Middle frontal gyrus (tissue), 1 donor: ENCODE measurements around the gene AP2B1.
"Not testable (repeated sequence)": the region's sequence is repeated elsewhere in the genome, so short reads cannot be mapped to it uniquely, and the experiment has no call there.

Source experiments
- DNase-seq: peaks from one replicate; pipeline ENCODE4 v3.0.0-alpha.2; 2015; ENCODE audit warnings: low spot score; ENCODE audit errors: extremely low spot score

AP2B1 gene

GRCh38 chr17:35575759-35576158, 11.4 kb upstream of the AP2B1 start:
- DNase-seq = no peak

DNA sequence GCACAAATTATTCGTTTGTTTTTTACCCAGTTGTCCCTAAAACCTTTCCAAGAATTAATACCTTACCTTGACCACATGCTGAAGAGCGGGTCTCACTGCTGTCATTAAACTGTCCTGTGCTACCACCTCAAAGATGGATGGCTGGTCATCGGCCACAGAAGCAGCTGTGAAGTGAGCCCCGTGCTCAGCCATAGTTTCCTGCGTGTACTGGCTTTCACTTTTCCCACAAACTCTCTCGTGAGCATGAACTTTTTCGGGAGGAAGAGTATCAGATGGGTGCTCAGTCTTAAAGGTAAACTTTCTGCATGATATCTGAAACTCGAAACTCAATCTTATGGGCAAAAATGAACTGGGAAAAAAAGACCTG, 9.3 kb upstream of the AP2B1 start:
- DNase-seq = no peak

DNA sequence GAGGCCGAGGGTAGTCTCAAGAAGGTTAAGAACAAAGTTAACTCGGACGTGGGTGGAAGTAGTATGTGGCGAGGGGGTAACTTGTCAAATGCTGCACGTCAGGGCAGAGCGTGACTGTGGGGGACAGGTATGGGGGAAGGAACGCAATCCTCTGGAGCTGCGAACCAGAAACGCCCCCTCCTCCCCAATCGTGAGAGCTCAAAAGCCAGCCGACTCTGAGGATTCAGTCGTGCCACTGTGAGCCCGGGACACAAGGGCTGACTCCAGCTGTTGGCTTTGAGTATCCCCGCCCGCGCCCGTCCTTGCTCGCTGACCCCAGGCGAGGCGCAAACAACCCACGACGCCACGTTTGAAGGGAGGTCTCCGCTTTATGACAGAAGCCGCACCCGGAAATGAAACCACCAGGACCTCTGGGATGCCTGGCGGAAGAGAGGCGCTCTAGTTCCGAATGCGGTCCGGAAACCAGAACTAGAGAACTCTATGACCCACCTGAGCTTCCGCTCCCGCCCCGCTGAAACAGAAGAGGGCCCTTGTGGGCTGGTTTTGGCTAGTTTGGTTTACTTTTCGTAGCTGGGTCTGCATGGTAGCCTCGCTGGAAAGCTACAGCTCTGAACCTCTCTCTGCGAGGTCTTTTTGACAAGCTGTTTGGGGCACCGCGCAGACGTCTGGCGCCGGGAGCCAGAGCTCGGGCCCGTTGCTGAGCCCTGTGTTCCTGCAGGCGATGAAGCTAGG, 8.8 kb upstream of the AP2B1 start, which contains the start of gene PEX12:
Gene PEX12, minus strand, starts transcription at position 375 of the 732 bp plus-strand sequence. CDS start 550 bp downstream, outside the sequence.
- peak; percentile 93 for DNase-seq

- no peak for DNase-seq
Measured at GRCh38 chr17:35578929-35579432, 8.1 kb upstream of the AP2B1 start.

GRCh38 chr17:35584061-35584460, 3.1 kb upstream of the AP2B1 start:
- DNase-seq = no peak

DNA sequence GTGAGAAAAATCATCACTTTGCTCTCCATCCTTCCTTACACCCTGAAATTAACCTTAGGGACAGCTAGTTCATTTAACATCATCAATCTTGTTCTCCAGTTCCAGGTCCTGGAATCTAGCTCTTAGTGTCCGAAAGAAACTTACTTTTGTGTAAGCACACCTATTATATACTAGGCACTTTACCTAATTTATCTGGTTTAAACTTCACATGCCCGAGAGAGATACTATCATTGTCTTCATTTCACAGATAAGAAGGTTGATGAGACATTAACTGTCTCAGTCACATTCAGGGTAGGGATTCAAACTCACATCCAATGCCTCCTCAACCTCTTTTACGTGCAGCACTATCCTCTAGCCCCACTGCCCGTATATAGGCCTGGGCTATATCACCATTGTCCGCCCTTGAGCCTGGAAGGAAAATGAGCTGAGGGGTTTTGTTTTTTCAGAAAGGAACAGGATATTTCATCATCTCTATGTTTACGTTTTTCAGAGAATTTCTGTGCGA, 501 bp upstream of the AP2B1 start:
- no peak for DNase-seq

DNA sequence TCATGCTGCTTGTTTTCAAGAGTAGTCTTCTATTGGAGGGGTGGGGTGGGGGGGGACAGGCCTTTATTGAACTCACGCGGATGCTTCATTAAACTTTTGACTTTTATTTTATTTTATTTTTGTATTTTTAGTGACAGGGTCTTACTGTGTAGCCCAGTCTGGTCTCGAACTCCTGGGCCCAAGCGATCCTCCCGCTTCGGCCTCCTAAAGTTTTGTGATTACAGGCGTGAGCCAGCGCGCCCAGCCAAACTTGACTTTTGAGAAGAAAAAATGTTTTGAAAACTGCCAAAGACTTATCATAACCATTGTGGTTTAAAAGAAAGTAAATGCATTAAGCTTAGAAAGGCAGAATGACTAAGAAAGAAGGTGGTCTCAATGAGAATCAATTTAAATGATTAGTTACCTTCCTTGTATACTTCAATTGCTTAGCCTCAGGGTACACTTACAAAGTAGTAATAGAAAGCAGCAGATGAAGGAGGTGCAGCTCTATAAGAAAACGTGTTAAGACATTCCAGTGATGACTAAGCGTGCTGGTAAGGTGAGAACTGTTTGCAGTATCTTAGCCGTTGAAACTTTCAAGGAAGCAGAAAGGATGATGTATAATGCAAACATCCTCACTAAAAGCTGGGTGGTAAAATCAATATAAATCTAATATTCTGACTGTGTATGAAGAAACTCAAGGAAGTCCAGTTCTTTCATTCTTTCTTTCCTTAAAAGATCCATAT, 1.2 kb downstream of the AP2B1 start:
- DNase-seq = no peak

DNA sequence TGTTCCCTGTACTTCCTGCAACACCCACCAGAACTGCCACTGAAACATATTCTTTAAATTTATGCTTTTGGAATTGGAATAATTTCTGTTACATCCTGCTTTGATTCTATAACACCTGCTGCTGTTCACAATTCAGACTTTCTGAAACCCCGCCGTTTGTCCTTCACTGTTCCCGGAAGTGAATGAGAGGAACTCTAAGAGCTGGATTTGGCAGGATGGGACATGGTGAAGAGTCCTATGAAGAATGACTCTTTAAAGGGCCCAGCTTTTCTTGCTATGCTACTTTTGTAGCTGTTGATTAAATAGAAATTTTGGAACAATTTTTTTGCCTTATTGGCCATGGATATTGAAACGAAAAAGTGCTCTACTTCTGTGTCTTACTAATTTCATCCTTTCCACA, 8.9 kb downstream of the AP2B1 start:
- DNase-seq = no peak

- DNase-seq = no peak
Measured at GRCh38 chr17:35596530-35597233, 9.6 kb downstream of the AP2B1 start.

DNA sequence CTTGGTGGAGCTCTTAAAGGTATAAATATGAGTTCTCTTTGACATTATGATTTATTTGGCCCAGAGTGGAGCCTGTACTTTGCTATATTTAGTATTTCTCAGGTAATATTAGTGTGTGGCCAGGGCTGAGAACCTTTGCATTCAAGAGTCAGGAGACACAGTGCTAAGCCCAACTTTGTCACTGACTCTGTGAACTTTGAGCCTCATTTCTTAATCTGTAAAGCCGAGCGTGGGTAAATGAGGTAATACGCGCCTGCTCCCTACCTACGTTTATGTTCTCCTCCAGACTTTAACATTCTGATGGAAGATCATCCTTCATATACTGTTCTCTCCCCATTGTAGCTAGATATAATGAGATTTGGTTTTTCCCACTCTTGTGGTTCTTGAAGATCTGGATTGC, 10.5 kb downstream of the AP2B1 start:
- DNase-seq = no peak

- DNase-seq = no peak
Measured at GRCh38 chr17:35603674-35604073, 16.6 kb downstream of the AP2B1 start.

DNA sequence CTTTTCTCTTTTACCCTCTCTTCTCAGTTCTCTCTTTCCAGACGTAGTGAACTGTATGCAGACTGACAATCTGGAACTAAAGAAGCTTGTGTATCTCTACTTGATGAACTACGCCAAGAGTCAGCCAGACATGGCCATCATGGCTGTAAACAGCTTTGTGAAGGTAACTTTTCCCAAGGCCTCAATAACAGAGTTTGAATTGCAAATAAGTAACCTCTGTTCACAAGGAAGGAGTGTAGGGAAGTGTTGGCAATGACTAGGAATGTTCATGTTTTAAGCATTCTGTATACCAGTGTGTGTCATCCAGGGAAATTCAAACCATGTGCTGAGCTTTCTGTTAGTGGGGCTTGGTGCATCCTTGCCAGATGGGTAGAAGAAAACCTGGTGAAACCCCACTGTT, 18.6 kb downstream of the AP2B1 start:
- DNase-seq = no peak

DNA sequence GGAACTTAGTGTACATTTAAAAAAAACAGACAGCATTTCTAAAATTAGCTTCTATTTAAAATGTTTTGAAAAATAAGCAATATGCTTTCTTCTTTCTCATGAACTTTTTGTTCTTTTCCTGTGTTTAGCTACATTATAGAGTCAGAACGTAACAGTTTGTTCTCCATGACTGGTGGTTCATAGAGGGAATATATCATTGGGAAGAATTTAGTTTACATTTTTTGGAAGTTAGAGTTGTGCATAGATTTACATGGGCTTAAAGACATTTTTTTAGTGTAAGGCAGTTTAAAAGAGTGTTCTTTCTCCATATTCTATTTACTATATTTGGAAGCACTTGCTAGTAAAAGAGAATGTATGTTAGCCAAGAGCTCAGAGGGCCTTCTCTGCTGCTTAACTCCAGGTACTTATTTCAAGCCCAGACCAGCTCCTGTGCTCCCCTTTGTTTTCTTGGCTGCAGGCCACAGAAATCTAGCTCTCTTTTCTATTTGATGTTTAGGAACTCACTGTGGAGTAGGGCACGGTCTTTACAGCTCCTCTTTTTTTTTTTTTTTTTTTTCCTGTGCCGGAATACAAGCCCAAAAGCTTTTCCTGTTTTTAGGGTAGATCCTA, 20.2 kb downstream of the AP2B1 start:
- no peak for DNase-seq

DNA sequence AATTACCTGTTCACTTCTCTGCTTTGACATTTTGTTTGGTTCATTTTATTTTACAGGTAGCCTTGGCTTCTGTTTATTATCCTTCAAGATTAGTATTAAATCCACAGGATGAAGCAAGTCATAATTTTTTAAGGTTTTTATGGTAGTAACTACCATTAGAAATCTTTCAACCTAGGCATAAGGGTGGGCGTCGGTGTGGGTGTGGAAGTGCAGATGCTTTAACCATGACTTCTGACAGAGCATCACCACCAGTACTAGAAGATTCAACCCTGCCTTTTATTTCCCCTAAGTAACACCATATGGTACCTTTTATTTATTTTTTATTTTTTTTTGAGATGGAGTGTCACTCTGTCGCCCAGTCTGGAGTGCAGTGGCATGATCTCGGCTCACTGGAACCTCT, 22.7 kb downstream of the AP2B1 start:
- DNase-seq = no peak

DNA sequence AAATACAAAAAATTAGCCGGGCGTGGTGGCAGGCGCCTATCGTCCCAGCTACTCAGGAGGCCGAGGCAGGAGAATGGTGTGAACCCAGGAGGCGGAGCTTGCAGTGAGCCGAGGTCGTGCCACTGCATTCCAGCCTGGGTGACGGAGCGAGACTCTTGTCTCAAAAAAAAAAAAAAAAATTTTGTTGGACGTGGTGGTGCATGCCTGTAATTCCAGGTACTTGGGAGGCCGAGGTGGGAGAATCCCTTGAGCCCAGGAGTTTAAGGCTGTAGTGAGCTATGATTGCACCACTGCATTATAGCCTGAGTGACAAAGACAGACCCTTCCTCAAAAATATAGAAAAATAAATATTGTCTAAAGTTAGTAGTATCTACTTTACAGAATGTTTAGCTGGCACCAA, 23.6 kb downstream of the AP2B1 start:
- DNase-seq = not testable (repeated sequence)

DNA sequence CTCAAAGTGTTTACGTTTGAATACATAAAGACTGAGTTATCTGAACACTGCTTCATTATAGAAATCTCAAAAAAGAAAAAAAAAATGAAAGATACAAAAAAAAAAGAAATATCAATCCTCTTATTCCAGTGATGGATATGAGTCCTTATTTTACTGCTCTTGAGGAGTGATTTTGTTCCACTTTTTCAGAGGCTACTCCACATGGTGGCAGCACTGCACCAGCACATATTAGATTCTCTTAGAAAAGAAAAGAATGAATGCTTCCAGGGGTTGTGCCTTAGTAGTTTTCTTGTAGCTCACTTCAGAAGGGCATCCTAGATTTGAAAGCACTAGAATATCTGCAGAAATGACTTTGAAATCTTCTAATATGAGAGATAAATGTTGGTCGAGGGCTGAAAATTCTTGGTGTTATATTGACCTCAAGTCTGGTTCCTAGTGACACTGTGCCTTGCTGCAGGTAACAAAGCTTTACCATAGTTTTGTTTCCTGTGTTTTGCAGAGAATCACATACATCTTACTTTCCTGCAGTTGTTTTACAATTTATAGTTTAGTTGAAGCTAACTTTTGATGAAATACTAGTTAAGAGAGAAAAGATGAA, 25.9 kb downstream of the AP2B1 start:
- DNase-seq = no peak

DNA sequence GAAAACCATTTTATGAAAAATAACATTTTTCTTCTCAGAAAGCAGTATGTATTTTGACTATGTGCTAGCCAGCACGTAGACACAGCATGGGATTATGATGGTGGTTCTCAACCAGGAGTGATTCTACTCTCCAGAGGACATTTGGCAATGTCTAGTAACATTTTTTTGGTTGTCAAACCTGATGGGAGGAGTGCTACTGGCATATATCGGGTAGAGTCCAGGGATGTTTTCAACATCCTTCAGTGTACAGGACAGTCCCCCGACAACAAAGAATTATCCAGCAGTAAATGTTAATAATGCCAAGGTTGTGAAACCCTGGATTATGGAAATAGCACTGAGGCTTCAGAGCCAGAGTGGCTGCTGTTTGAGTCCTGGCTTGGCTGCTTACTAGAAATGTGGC, 27.7 kb downstream of the AP2B1 start:
- DNase-seq = no peak

DNA sequence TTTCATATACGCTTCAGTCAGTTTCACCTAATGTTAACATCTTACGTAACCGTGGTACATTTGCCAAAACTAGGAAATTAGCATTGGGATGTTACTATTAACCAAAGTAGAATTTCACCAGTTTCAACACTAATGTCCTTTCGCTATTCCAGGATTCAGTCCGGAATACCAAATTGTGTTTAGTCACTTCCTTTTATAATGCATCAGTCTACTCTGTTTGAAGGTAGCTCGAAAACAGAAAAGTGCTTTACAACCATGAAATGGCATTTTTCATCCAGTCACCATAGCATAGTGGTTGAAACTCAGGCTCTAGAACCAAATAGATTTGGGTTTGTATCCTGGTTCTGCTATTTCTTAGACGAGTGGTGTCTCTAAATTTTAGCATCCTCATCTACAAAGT, 29.4 kb downstream of the AP2B1 start:
- no peak for DNase-seq

DNA sequence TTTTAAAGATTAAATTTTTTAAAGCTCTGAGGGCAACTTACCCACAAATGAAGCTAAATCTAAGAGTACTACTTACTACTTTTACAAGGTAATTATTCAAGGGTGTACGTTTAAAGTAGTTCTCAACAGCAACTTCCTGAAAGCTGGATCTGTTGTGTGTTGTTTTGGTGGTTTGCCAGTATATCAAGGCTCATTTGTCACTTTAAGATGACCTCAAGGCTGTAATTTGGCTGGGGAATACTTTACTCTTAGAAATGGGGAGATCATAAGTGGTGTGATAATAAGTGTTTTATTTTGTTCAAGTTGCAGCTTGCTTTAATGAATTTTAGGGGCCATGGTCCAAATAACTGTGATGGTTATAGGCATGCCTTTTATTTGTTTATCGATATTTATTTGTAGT, 30.4 kb downstream of the AP2B1 start:
- no peak for DNase-seq

DNA sequence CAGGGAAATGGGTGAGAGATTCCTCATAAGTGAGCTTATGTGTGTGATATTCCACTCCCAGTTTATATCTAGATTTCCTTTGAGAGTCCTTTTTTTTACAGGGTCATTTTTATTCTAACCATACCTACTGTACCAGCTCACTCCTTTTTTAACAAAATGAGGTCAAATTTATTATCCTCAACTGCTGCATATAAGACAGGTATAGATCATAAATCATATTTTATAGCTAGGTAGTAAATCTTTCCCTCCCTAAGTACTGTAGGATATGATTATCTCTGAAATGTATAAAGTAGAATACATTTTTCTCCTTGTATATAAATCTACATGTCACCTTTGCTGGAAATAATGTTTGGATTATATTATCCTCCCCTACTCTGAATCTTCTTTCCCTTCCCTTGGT, 31.5 kb downstream of the AP2B1 start:
- no peak for DNase-seq

DNA sequence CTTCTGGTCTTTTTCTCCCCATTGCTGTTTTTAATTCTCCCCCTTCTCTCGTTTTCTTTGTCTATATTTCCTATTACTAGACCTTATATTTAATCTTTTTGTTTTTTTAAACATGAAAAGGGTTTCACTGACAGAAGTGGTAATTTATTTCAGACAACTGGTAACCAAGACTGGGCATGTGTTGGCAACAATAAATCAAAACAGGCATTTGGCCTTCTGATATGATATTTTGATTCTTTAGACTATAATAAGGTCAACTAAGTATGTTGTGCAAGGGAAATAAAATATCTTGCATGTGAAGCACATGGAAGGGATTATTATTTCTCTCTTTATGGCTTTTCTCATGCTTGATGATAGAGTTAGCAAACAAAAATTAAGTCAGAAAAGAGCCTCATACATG, 34.6 kb downstream of the AP2B1 start:
- DNase-seq = no peak
